ENCODE measurements around the gene PCSK2.

DNA sequence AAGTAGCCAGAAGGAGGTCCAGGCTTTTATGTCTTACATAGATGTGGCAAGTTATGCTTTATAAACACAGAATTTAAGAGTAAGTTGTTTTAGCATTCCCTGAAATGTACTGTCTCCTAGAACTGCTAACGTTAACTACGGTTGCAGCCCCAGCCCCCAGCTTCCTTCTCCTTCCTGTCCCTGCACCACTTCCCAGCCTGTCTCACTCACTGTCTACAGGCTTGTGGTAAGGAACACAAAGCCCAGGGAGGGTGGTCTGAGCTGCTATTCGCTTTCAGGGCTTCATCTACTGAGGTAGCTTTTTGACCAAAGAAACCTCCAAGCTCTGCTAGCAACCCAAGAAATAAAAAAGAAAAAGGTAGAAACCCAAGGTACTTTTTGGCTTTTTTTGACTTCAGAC is 35.9 kb downstream of the PCSK2 start:
- TF ChIP-seq, protein P1, sequence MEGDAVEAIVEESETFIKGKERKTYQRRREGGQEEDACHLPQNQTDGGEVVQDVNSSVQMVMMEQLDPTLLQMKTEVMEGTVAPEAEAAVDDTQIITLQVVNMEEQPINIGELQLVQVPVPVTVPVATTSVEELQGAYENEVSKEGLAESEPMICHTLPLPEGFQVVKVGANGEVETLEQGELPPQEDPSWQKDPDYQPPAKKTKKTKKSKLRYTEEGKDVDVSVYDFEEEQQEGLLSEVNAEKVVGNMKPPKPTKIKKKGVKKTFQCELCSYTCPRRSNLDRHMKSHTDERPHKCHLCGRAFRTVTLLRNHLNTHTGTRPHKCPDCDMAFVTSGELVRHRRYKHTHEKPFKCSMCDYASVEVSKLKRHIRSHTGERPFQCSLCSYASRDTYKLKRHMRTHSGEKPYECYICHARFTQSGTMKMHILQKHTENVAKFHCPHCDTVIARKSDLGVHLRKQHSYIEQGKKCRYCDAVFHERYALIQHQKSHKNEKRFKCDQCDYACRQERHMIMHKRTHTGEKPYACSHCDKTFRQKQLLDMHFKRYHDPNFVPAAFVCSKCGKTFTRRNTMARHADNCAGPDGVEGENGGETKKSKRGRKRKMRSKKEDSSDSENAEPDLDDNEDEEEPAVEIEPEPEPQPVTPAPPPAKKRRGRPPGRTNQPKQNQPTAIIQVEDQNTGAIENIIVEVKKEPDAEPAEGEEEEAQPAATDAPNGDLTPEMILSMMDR (IDR thresholded peaks at IDR 0.05) = no peak
- TF ChIP-seq POLR2A (IDR thresholded peaks at IDR 0.05) = no peak
